Lung (tissue), 12 donors: Measurements from ENCODE around the gene B3GNT5. TPM values are rescaled to one million over a fixed set of nuclear protein-coding genes. Genes with fewer than 3 reads are reported as not detected.

Experiments
- ATAC-seq: fragments of 200-7000 bp; cut with Tn5 transposase; one replicate; pipeline ENCODE4 v1.9.1; 2020; ENCODE audit warnings: moderate number of reproducible peaks; ENCODE audit not compliant: insufficient read depth, low FRiP score
- DNase-seq, 3 donors: peaks; one replicate each; pipeline ENCODE4 v3.0.0-alpha.2; 2013 to 2017
- H3K27ac ChIP-seq, 2 donors: one replicate each; pipeline ENCODE4 v1.5.1; 2013; ENCODE audit warnings: mild to moderate bottlenecking in 2 of 2, moderate library complexity in 2 of 2, control low read depth in 1 of 2, inconsistent platforms in 1 of 2, low read depth in 1 of 2, low read length in 1 of 2
- H3K27me3 ChIP-seq, 3 donors: one replicate each; pipeline ENCODE4 v1.5.1; 2013; ENCODE audit warnings: low read length in 2 of 3; ENCODE audit not compliant: control insufficient read depth in 3 of 3, insufficient read depth in 3 of 3
- H3K36me3 ChIP-seq, 4 donors: one replicate each; pipeline ENCODE4 v1.5.1; 2013; ENCODE audit warnings: low read length in 4 of 4, mild to moderate bottlenecking in 1 of 4, moderate library complexity in 1 of 4; ENCODE audit not compliant: control insufficient read depth in 4 of 4, insufficient read depth in 4 of 4
- H3K4me1 ChIP-seq, 5 donors: one replicate each; pipeline ENCODE4 v1.5.1; 2013; ENCODE audit warnings: low read length in 5 of 5, mild to moderate bottlenecking in 2 of 5, moderate library complexity in 1 of 5; ENCODE audit not compliant: control insufficient read depth in 5 of 5, insufficient read depth in 5 of 5
- H3K4me3 ChIP-seq: one replicate; pipeline ENCODE4 v1.5.1; 2013; ENCODE audit warnings: mild to moderate bottlenecking, control low read depth, moderate library complexity
- H3K9ac ChIP-seq, 2 donors: one replicate each; pipeline ENCODE4 v1.5.1; 2013; ENCODE audit warnings: low read length in 2 of 2, control low read depth in 1 of 2; ENCODE audit not compliant: insufficient read depth in 1 of 2
- H3K9me3 ChIP-seq, 4 donors: one replicate each; pipeline ENCODE4 v1.5.1; 2013; ENCODE audit warnings: low read length in 3 of 4, mild to moderate bottlenecking in 1 of 4, moderate library complexity in 1 of 4; ENCODE audit not compliant: control insufficient read depth in 4 of 4, insufficient read depth in 3 of 4
- CTCF ChIP-seq: IDR thresholded peaks from 2 replicates; pipeline ENCODE4 v1.5.1; 2012; ENCODE audit warnings: mild to moderate bottlenecking; ENCODE audit errors: control extremely low read depth, extremely low read depth
- WGBS, 2 donors: extraction: QIAGEN DNeasy Blood & Tissue Kit; methylation state at CpG; one replicate each; pipeline ENCODE4 v1.1.7; 2013; 5-methylcytosine and 5-hydroxymethylcytosine counted together
- polyA plus RNA-seq, 2 donors: library from polyadenylated mRNA; stranded (reverse); fragments of 200-250 nt; gene quantifications; one replicate each; pipeline ENCODE4 v1.2.1, GENCODE V29; 2013
- total RNA-seq, 2 donors: library from RNA; depleted of rRNA in 1 of 2; stranded (reverse); fragments of >200 nt in 1 of 2; gene quantifications; one replicate each; pipeline ENCODE4 v1.2.1, GENCODE V29; 2014 to 2021
- donor health status: control.
- donor health status: control.
- donor health status: Bipolar disorder and iron deficiency.
- donor health status: healthy.
- donor health status: DM: yes; HTN: yes; CAD: no.

Gene B3GNT5
- total and polyA plus RNA-seq, 4 donors: 13.5 to 43.1 (median 26.8) TPM

DNA sequence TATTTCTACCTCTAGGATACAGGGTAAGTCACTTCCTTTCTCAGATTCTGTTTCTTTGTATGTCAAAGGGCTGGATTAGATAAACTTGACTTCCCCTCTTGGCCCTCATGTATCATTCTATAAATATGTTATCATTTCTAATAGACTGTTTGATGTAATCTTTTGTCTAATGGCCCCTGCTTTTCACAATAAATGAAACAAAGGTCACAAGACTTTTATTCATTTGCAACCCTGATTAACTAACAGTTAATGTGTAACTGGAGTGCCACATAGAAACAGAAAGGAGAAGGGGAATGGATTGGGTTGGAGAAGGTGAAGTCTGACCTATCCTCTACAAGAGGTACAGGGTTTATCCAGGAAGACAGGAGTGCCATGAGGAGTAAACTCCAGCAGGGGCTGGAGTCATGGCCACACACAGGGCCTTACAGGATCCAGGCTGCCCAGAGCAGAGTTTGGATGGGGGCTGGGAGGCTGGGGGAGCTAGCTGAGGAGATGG lies 8.0 kb upstream of the B3GNT5 start:
- no peaks in the 10 kb centered on the region for H3K36me3 ChIP-seq
- peak overlapping the region in 1 of 2 donors; percentile 37 for H3K27ac ChIP-seq
- ATAC-seq: no peak
- no peak overlapping the region for H3K9ac ChIP-seq
- TF ChIP-seq CTCF: no peak
- DNase-seq: no peak
- H3K4me1 ChIP-seq: peaks cover 0 to 2% (median 0%) of the 10 kb centered on the region in 5 donors
- H3K4me3 ChIP-seq: no peak overlapping the region
- H3K9me3 ChIP-seq: peaks cover 0 to 7% (median 3%) of the 10 kb centered on the region in 4 donors
- no peaks in the 10 kb centered on the region for H3K27me3 ChIP-seq

DNA sequence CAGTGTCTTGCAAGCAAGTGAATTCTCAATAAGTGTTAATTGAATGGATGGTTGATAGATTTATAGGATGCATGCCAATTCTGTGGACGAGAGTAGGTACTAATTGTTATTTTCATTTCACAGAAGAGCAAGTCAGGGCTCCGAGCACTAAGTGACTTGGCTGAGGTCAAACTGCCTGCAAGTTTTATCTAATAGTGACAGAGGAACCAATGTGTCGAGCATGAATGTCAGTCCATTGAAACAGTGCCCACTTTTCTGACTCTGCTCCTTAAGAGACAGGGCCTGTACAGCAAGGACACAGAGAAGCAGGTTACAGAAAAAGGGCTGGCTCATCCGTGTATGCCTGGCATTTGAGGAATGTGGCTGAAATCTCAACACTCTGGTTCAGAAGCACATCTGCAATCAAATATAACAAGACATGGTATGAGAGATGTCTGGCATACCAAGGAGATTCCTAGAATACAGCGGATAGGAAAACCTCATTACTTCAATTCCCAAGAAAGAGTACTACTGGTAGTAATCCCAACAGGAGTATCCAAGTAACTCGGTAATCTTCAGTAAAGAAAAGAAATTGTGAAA lies 6.0 kb upstream of the B3GNT5 start:
- Histone ChIP-seq H3K36me3 (no peaks in the 10 kb centered on the region), H3K27ac (peak overlapping the region in 1 of 2 donors; percentile 24), H3K4me1 (peaks cover 0 to 2% (median 0%) of the 10 kb centered on the region in 5 donors), H3K27me3 (no peaks in the 10 kb centered on the region), H3K9ac (no peak overlapping the region), H3K4me3 (no peak overlapping the region), H3K9me3 (peaks cover 0 to 10% (median 3%) of the 10 kb centered on the region in 4 donors)
- DNase-seq: no peak
- no peak for ATAC-seq
- TF ChIP-seq CTCF: no peak
- 68 to 83% methylated on average over 6 of the region's 6 CpGs for WGBS, 2 donors

DNA sequence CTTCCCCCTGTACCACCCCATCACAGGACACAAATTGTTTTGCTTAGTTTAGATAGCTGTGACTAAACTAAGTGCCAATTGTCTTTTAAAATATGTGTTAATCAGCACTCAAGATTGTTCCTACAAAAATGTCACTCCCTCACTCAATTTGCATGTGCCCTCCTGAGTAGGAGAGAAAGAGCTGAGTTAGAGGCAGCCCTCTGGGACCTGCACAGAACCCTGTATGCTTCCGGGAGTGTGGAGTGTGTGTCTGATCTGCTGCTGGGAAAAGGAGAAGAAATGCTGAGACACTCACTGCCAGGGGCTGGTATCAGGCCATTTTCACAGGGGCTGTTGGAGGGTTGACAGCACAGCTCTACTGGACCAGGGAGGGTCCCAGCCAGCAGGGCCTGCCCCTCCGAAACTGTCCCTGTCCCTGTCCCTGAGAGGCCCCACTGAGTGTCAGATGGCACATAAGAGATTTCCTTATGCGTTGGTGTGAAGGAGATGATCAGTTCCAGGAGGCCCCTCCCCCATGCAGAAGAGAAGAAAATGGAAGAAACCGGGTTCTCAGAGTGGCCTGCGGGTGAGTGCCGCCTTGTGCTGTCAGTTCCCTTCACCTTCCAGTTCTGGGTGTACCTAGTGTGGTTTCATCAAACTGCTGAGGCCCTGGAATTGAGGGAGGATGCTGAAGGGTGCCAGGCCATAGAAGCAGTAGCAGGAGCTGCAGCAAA lies 3.9 kb upstream of the B3GNT5 start:
- 67 to 72% methylated on average over 6 of the region's 6 CpGs for WGBS, 2 donors
- DNase-seq (no peak), ATAC-seq (no peak)
- H3K9me3 ChIP-seq: peaks cover 0 to 4% (median 0%) of the 10 kb centered on the region in 4 donors
- H3K27ac ChIP-seq: peak overlapping the region in 1 of 2 donors; percentile 69
- no peak overlapping the region for H3K4me3 ChIP-seq
- H3K9ac ChIP-seq: no peak overlapping the region
- TF ChIP-seq CTCF: no peak
- H3K4me1 ChIP-seq: peaks cover 0 to 6% (median 2%) of the 10 kb centered on the region in 5 donors
- H3K36me3 ChIP-seq: peaks cover 0 to 5% (median 0%) of the 10 kb centered on the region in 4 donors
- no peaks in the 10 kb centered on the region for H3K27me3 ChIP-seq
